Measurements from ENCODE around the gene CCNE1. TPM values are rescaled to one million over a fixed set of nuclear protein-coding genes. Genes with fewer than 3 reads are reported as not detected.

The CCNE1 gene
- total RNA-seq, 1 experiment from 2014 or later = 40.2 TPM

DNA sequence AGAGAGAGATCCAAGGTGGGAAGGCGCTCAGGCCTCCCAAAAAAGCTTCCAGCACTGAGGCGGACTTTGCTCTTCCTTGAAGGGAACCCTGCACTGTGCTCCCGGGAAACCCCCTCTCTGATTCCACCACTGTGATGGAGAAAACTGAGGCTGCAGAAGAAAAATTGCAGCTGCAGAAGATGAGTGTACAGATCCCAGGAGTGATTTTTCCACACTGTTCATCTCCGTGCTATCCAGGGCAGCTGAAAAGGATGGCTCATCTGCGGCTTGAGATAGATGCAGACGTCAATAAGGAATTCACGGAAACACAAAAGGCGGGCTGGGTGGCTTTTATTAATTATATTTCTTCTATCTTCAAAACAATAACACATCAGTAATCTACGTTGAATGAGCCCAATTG is 26.2 kb downstream of the CCNE1 start:
- Histone ChIP-seq H3K79me2 (ENCODE audit: insufficient read depth, low read length) (no peaks in the 10 kb centered on the region), H3K27me3 (ENCODE audit: insufficient read depth, low read length) (no peaks in the 10 kb centered on the region), H3K9me3 (ENCODE audit: control insufficient read depth, low read depth, low read length) (no peaks in the 10 kb centered on the region), H3K14ac (ENCODE audit: insufficient read depth, low read length) (no peak overlapping the region), H2BK120ac (ENCODE audit: low read depth, low read length, poor library complexity, severe bottlenecking) (no peak overlapping the region), H3K18ac (ENCODE audit: insufficient read length, low read depth, low read length) (no peak overlapping the region), H3K4me1 (ENCODE audit: insufficient read depth, low read length) (no peaks in the 10 kb centered on the region; the same call in 1 of the 2 replicates), H4K8ac (replicated peaks; ENCODE audit: insufficient read length, low read depth, low read length) (no peak overlapping the region), H4K91ac (ENCODE audit: insufficient read length, low read depth, low read length) (no peak overlapping the region), H4K5ac (ENCODE audit: insufficient read length, low read depth, low read length) (no peak overlapping the region), H2BK5ac (ENCODE audit: insufficient read length, low read length) (no peak overlapping the region), H3K9ac (ENCODE audit: extremely low read depth, insufficient read length, low read length) (no peak overlapping the region), H3K4me2 (ENCODE audit: insufficient read depth, insufficient read length, low read length) (no peak overlapping the region), H2BK12ac (ENCODE audit: insufficient read length, low read depth, low read length) (no peak overlapping the region), H4K20me1 (ENCODE audit: control insufficient read depth, insufficient read depth, insufficient read length) (no peaks in the 10 kb centered on the region), H3K23ac (ENCODE audit: insufficient read length, low read depth, low read length) (no peak overlapping the region), H3K4ac (ENCODE audit: low read depth, low read length) (no peak overlapping the region), H3K56ac (ENCODE audit: insufficient read length, low read depth, low read length) (no peak overlapping the region), H2AK5ac (ENCODE audit: insufficient read length, low read length) (no peak overlapping the region), H3K23me2 (ENCODE audit: insufficient read length, low read depth, low read length, poor library complexity, severe bottlenecking) (no peaks in the 10 kb centered on the region), H3K79me1 (ENCODE audit: insufficient read depth, low read depth, low read length, poor library complexity, severe bottlenecking) (no peaks in the 10 kb centered on the region), H3T11ph (ENCODE audit: low read length) (no peak overlapping the region), H3K27ac (ENCODE audit: insufficient read length, low read depth, low read length) (no peak overlapping the region), H2BK15ac (ENCODE audit: low read depth, low read length) (no peak overlapping the region), H2AFZ (ENCODE audit: low read length) (no peak overlapping the region), H2BK20ac (ENCODE audit: low read depth, low read length, poor library complexity, severe bottlenecking) (no peak overlapping the region)
- Mint-ChIP-seq H3K4me1 (peaks cover 15 to 18% of the 10 kb centered on the region in 2 experiments), H3K9me3 (no peaks in the 10 kb centered on the region), H3K27me3 (ENCODE audit: low read depth) (peaks cover 10% of the 10 kb centered on the region), H3K4me3 (no peak overlapping the region), H3K36me3 (ENCODE audit: insufficient read depth in 1 of 3, low read depth in 3 of 3) (no peaks in the 10 kb centered on the region), H3K27ac (no peak overlapping the region)
- WGBS (ENCODE audit: extremely low coverage, insufficient read length, low lambda C conversion rate) = no CpG with 5 or more reads among the region's 9 CpGs
- DNase-seq = no peak
- TF ChIP-seq, protein P1, sequence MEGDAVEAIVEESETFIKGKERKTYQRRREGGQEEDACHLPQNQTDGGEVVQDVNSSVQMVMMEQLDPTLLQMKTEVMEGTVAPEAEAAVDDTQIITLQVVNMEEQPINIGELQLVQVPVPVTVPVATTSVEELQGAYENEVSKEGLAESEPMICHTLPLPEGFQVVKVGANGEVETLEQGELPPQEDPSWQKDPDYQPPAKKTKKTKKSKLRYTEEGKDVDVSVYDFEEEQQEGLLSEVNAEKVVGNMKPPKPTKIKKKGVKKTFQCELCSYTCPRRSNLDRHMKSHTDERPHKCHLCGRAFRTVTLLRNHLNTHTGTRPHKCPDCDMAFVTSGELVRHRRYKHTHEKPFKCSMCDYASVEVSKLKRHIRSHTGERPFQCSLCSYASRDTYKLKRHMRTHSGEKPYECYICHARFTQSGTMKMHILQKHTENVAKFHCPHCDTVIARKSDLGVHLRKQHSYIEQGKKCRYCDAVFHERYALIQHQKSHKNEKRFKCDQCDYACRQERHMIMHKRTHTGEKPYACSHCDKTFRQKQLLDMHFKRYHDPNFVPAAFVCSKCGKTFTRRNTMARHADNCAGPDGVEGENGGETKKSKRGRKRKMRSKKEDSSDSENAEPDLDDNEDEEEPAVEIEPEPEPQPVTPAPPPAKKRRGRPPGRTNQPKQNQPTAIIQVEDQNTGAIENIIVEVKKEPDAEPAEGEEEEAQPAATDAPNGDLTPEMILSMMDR (conservative IDR thresholded peaks at IDR 0.05) = no peak

All from H9 (cell line).